GM21786 (cell line): ENCODE data around the gene CDCP2.
A peak's percentile ranks its signal among the peaks of the same experiment; 100 is the strongest.

Experiments
- ATAC-seq: cut with Tn5 transposase; IDR thresholded peaks from one replicate; pipeline ENCODE4 v1.9.1; 2021; ENCODE audit not compliant: unreplicated experiment

The CDCP2 gene

DNA sequence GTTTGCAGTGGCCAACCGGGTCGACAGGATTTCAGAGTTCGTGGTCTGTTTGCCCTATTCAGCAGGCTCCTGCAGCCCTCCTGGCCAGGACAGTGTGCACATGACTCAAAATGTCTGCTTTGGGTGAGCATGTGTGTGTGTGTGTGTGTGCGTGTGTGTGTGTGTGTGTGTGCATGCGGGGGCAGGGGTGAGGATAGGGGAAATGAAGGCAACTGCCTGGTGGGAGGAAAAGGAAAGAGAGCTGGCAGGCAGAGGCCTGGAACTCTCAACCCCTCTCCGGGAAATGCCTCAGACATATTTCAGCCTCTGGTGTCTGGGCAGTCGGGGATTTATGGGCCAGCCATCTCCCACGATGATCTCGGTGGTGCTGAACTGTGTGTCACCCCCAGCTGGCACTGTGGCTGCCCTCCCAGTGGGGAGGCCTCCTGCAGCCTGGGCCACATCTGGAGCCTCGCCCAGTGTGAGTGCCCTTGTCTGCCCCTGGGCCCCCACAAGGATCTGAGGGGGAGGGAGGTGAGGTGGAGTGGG is 15.2 kb downstream of the CDCP2 start:
- no peak for ATAC-seq

DNA sequence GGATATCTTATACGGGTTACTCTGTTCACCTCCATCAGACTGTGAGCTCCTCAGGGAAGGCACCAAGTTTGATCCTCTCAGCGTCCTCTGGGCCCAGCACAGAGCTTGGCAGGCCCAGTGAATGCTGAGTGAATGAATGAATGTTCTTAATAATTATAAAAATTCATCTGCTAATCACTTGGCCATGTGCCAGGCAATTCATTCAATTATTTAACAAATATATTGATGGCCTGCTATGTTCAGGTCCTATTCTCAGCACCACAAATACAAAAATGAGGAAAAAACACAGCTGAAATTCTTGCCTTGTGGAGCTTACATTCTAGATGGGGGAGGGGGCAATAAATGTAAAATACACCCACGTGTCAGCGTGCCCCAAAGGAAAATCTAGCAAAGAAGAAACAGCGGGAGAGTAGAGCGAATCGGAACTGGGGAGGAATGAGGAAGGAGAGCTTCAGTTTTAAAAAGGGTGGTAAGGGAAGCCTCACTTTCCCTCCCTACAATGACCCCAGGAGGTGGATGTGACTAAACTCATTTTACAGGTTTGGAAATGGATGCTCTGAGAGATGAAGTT is 15.8 kb downstream of the CDCP2 start:
- no peak for ATAC-seq

DNA sequence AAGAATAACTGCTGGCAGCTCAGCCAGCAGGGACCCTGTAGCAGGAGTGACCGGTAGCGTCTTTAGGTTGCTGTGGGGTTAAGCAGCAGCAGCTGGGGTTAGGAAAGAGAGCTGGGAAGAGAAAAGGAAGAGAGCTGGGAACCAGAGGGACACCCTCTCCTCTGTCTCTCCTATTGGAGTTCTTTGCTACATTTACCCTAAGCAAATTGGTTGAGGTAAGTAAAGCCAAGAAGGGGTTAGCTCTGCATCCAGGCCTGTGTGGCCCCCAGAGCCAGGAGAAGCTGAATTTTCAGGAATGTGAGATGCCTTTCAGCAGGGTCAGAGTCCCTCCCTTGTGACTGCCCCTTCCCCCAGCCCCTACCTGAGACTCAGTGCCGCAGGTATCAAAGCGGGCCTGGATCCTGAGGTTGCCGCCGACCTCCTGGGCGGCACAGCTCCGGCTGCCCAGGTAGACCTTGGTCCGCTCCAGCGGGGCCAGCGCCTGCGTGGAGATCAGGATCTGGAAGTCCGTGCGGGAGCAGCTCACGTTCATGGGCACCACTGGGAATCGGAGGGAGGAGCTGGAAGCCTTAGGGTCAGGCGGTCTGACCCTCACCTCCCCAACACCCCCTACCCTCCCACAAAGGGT is 16.4 kb downstream of the CDCP2 start:
- no peak for ATAC-seq

DNA sequence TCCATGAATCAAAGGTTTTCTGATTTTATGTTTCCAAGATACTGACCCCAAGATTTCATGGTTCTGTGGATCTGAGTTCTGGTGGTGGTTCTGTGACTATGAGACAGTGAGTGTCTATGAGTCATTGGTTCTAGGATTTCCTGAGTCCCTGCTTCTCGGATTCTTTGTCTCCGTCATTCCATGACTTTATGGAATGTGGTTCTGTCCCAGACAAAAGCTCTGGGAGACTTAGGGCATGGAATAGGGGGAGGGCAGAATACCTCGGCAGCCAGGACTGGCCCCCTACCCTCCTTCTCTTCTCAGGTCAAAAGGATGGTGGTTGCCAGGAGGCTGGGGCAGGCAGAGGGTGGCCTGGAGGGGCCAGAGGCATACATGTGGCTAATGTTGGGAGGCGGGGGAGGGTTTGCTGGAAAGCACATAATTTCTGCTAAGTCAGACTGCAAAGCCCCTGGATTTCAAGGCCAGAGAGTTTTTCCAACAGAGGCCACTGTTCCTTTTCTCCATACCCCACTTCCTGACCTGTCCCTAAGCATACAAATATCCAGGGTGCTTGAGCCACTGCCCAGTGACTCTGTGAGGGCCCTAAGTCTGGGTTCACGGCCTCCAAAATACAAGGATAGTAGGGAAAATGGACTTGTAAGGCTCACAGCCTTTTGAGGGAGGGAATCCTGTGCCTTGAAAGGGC is 17.2 kb downstream of the CDCP2 start:
- no peak for ATAC-seq

DNA sequence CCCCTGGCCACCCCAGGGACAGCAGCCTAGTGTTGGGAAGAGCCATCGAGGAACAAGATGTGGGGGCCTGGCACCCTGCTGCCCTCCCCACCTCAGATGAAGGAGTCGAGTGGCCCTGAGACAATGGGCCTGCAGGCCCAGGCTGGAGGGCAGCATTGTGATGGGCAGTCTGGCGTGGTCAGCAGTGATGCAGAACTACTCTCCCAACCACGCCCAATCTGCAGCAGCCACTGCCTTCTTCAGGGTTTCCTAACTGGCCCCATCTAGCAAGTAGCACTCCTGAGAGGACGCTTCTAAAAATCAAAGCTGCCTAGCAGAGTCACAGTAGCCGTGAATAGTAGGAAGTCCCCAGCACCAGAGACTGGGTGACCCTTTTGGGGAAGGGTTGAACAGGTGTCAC is 18.5 kb downstream of the CDCP2 start:
- no peak for ATAC-seq

DNA sequence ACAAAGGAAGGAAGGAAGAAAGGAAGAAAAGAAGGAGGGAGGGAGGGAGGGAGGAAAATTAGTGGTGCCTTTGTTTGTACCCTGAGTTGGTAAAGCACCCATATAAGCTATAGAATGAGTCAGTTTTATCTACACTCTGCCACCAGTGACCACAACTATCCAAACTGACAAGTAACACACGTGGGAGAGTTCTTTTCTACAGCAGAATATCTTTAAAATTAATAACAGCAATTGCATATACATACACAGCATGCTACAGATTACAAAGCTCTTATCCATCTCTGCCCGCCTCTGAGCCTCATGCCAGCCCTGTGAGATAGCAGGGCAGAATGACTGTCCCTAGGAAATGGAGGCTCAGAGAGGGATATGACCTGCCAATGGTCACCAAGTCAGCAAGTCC is 20.3 kb downstream of the CDCP2 start:
- no peak for ATAC-seq

DNA sequence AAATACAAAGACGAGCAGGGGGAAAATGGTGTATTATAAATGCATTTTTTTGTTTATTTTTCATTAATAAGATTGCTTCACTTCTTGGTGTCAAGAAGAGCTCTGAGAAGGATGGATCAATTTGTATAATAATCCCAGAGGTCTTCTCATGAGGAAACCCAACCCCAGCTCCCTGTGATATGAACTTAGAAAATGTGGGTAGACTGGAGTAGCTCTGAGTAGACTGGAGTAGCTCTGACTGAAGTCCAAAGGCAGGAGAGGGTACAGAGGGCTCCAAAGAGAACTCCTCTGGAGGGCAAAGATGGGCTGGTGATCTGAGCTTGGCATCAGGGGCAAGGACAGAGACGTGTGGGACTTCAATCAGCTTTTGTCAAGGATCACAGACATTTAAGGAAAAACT is 21.4 kb downstream of the CDCP2 start:
- ATAC-seq, result no peak

DNA sequence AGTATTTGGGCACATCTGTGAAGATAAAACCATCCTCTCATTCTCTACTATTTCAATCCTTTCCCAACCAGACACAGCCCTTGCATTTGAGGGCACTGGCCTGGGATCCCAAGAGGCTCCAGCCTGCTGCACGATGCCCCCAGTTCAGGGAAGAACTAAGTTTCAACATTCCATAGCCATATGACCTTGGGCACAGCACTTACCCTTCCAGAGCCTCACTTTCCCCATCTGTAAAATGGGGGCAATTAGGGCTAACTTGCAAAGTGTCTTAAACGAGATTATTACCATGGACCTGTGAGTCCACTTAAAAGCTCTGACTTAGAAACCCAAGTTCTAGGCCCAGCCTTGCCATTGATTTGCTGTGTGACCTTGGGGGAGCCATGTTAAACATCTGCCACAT is 22.9 kb downstream of the CDCP2 start:
- no peak for ATAC-seq

DNA sequence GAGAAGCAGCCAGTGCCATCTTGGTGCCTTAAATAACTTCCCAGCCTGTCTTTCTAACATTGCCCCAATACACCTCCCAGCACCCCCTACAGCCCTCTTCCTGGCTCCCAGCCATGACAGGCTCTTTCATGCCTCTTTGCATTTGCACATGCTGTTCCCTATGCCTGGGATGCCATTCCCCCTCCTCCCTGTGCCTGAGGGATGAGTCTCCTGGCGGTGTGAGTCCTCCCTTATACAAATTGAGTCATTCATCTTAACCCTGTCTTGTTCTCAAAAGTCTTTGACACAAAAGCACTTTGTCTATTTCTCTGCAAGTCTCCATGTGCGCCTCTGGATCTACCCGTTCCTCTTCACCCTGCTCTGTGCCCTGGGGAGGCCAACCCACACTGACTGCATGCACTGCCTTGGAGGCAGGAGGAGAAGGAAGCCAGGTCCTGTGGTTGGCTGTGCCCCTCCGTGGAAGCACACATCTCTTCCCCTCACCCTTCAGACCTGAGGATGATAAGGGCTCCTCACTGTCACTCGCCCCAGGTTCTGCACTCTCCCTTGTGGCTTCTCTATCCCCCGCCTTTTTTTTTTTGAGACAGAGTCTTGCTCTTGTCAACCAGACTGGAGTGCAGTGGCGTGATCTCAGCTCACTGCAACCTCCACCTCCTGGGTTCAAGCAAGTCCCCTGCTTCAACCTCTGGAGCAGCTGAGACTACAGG is 25.1 kb downstream of the CDCP2 start:
- ATAC-seq, result no peak

DNA sequence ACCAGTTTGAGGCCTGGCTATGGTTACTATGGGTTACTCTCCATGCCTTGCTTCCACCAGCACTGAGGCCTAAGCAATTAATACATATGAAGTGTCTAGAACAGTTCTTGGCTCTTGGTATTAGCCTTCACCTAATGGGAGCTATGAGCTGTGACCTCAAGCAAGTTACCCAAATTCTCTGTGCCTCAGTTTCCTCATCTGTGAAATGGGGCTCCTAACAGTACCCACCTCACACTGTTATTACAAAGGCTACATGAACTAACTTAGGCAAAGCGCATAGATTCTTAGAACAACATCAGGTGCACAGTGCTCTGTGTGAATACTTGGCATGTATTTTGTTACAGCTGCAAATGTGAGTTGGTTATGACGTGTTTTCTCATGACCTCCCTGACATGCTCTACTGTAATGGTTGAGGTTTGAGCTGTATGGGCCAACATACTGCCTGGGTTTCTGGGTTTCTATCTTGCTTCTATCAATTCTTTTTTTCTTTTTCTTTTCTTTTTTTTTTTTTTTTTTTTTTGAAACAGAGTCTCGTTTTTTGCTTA is 26.5 kb downstream of the CDCP2 start:
- ATAC-seq, result no peak

DNA sequence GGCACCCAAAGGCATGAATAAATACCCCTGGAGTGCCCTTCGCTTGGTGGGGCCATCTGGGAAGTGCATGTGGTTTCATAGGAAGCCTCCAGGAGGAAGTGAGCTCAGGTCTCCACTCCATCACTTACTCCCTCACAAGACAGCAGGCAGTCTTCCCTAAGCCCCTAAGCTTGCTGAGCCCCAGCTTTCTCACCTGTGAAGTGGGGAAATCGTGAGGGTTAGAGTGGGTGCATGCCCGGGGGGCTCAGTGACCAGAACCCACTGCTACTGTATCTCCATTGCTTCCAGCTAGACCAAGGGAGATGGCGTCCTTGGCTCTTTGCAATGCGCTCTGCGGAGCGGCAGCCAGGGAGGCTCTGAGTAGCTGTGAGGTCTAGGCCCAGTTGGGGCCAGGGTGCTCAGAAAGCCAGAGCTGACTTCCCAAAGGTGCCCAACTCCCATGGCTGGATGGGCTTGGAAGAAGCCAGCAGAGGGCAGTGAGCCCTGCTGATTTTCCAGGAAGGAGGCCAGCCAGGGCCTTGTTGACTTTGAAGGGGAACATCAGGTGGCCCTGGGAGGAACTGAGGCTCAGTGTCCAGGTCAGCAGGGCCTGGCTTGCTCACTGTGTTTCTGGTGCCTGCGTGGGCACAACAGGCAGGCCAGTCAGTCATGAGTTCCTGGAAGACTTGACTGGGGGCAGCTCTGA is 27.3 kb downstream of the CDCP2 start:
- ATAC-seq, result no peak

DNA sequence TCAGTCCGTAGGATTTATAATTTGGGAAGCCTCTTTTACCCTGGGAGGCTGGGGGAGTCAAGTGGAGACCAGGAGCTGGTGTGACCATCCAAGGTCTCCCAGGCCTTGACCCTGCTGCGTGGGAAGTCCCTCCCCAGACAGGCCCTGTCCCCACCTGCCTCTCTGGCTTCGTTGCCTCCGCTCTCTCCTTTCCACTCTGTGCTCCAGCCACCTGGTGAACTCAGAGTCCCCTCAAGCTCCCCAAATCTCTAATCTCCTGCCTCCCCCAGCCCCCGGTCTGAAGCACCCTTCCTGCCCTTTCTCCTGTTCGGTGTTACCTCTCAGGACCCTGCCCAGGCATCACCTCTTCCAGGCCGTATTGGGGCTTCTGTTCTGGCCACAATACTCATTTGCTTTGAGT is 27.9 kb downstream of the CDCP2 start:
- ATAC-seq, result no peak

DNA sequence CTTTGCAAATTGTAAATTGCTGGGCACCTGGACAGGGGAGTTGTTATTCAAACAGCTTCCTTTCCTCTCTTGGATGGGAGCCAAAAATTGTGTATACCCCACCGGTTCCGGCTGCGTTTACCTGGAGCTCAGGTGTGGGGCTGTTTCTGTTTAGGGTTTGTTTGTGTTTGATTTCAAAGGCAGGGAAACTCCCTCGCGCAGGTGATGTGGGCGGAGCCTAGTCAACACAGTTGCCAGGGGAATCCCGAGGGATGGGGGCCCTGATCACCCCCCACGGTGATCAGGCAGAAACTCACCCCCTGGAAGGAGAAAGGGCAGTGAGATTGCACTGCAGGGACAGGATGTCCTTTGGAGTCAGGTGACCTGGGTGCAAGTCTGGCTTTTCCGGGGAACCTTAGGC is 28.3 kb downstream of the CDCP2 start:
- no peak for ATAC-seq

DNA sequence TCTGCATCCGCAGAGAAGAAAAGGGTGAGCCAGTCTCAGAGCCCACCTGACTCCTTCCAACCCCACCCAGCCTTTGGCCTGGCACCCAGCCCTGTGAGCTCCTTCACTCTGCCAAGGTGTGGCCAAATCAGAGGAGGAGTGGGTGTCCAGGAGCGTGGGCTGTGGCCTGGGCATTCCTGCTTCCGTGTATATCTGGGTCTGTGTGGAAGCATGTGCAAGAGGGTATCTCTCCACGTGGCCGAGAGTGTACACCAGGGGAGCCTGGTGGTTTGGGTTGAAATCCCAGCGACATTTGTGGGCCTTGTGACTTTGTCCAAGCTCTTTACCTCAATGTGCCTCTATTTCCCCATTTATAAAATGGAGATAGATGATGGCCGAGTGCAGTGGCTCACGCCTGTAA is 29.8 kb downstream of the CDCP2 start:
- ATAC-seq, result no peak

DNA sequence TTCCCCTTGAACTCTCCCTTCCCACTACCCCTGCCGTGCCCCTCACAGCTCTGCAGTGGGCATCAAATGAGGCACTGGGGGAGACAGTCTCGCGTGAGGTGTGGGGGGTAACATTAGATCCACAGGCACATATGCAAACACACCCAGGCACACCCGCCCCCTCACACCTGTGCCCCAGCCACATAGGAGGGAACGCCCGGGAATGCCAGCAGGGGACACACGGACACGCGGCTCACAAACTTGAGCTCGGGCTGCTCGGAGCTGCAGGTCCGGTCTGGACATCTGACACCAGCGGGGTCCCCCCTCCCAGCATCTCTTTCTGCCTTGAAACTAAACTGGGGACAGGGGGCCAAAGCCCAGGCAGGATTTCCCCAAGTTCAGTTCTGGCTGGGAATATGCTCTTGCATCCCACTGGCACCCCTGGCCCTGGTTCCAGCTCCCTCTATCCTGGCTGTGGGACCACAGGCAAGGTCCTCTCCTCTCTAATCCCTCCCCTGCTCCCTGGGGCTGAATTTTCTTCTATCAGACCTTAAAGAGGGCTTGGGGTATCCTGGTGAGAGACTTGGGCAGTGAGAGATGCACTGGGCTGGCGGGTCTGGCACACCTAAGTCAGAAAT is 30.6 kb downstream of the CDCP2 start:
- no peak for ATAC-seq

DNA sequence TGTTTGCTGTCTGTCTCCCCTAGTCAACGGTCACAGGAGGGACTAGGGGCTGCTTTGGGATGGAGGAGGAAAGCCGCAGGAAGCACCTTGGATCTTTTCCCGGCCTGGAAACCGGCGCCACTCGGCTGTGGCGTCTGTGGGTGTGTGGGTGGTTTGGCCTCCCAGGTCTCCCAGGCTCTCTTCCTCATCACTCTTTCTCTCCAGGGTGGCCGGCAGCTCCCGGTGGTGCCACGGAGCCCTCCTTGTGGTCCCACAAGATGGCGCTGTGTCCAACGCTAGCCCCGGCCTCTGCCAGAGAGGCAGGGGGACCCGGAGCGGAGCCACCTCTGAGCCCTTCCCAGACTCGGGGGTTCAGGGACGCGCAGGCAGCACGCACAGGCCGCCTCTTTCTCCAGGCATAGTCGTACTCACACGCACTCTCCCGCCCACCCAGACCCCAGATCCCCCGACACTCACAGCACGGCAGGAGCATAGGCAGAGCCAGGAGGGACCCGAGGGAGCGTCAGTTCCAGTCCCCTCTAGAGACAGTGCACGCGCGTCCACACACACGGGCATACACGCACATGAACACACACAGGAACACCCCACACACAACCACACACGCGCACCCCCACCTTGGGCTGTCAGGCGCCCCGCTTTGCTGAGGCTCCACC is 31.2 kb downstream of the CDCP2 start:
- ATAC-seq, result peak; percentile 53

DNA sequence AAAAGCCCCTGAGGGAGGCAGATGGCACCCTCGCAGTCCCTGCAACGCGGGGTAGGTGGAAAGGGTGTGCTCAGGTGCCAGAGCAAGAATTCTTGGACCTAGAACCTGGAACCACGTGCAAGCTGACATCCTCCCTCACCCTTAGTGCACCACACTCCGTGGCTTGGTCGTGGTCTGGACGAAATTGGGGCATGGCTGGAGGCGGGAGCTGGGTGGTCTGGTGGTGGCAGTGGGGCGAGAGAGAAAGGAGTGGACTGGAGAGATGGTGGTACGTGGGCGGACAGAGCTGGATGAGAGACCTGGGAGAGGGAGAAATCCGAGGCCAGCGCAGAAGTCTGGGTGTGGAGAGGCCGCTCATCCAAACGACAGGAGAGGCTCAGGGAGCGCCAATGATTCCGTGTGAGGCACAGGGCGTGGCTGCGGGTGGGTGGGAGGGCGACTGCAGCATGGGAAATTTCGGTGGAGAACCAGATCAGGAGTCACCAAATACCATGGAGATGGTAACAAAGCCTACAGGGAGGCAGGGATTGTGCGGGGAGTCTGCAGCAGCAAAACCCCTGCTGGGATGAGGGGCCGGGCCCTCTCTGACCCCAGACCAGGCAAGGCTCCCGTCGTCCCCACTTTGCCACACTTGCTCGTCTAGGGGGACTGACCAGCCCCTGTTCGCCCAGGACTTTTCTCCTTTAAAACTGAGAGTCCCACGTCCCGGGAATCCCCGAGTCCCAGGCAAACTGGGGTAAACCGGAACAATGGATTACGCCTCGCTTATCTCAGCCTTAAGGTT is 31.9 kb downstream of the CDCP2 start:
- no peak for ATAC-seq

DNA sequence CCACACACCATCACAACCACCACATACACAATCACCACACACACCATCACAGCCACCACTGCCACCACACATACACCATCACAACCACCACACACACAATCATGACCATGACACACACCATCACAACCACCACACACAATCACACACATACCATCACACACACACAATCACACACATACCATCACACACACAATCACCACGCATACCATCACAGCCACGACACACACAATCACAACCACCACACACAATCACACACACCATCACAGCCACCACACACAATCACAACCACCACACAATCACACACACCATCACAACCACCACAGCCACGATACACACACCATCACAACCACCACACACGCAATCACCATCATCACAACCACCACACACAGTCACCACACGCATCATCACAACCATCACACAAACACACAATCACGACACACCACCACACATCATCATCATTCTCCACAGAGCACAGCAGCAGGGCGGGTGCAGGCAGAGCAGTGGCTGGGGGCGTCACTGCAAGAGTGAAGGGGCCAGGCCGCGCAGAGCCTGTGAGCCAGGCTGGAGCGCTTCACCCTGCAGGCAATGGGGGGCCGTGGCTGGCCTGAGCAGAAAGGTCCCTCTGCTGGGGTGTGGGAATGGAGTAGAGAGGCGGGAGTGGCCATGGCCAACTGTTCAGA is 32.6 kb downstream of the CDCP2 start:
- no peak for ATAC-seq

DNA sequence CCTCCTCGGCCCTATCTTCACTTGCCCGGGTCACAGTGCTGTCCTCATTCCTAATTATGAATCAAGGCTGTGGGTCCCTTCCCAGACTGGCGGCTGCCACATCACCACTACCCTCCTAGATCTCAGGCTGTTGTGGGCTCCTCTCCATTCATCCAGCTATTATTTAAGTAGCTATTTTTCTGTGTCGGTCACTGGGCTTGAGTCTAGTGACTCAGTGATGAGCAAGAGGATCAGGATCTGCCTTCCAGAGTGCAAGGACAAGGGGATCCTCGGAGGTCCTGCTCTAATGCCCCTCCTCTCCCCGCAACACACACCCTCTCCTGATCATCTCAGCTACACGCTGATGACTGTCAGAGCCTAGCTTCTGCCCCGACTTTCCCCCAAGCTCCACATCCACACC is 34.1 kb downstream of the CDCP2 start:
- ATAC-seq, result no peak
